HL-60 (cell line): Measurements from ENCODE around the gene ZNF423.

Source experiments
- CTCF ChIP-seq: IDR thresholded peaks from one replicate; pipeline ENCODE4 v1.5.1; 2011; ENCODE audit warnings: low read length, control low read depth, inconsistent platforms; ENCODE audit not compliant: insufficient read depth
- REST ChIP-seq: IDR thresholded peaks from 2 replicates; pipeline ENCODE4 v1.6.1; 2012; ENCODE audit warnings: low read depth; ENCODE audit not compliant: insufficient replicate concordance

- TF ChIP-seq CTCF (no peak), REST (no peak)
Observed at GRCh38 chr16:49844359-49844758, 11.6 kb downstream of the ZNF423 start.
